ENCODE measurements around the gene RFT1. TPM values are rescaled to one million over a fixed set of nuclear protein-coding genes. Genes with fewer than 3 reads are reported as not detected.
A peak's percentile ranks its signal among the peaks of the same experiment; 100 is the strongest.

Gene RFT1
- total and polyA plus RNA-seq, 4 donors = 10.8 to 23.1 (median 21.6) TPM

- Histone ChIP-seq H3K9me3 (ENCODE audit: control insufficient read depth in 4 of 4, insufficient read depth in 3 of 4, low read length in 3 of 4) (no peaks in the 10 kb centered on the region), H3K27me3 (ENCODE audit: control insufficient read depth in 3 of 3, insufficient read depth in 3 of 3, low read length in 2 of 3) (no peaks in the 10 kb centered on the region), H3K4me3 (no peak overlapping the region), H3K27ac (ENCODE audit: low read depth in 1 of 2, low read length in 1 of 2) (peak overlapping the region in 1 of 2 donors; percentile 29), H3K4me1 (ENCODE audit: control insufficient read depth in 5 of 5, insufficient read depth in 5 of 5, low read length in 5 of 5) (peaks cover 0 to 8% (median 0%) of the 10 kb centered on the region in 5 donors), H3K9ac (ENCODE audit: insufficient read depth in 1 of 2, low read length in 2 of 2) (no peak overlapping the region), H3K36me3 (ENCODE audit: control insufficient read depth in 4 of 4, insufficient read depth in 4 of 4, low read length in 4 of 4) (no peaks in the 10 kb centered on the region)
- WGBS, 2 donors = 73% methylated on average over 11 of the region's 11 CpGs
- DNase-seq (no peak), ATAC-seq (ENCODE audit: insufficient read depth, low FRiP score) (no peak)
- no peak for TF ChIP-seq CTCF (IDR thresholded peaks at IDR 0.05; ENCODE audit: control extremely low read depth, extremely low read depth)
Measured at GRCh38 chr3:53144862-53145712, 14.9 kb upstream of the RFT1 start.

GRCh38 chr3:53144446-53144845 lies 14.2 kb upstream of the RFT1 start:
- TF ChIP-seq CTCF (IDR thresholded peaks at IDR 0.05; ENCODE audit: control extremely low read depth, extremely low read depth) = no peak
- ATAC-seq (ENCODE audit: insufficient read depth, low FRiP score) = no peak
- WGBS, 2 donors = 88 to 95% methylated on average over 4 of the region's 4 CpGs

GRCh38 chr3:53142986-53143385 lies 12.8 kb upstream of the RFT1 start:
- peak overlapping the region in 1 of 2 donors; percentile 26 for H3K27ac ChIP-seq (ENCODE audit: low read depth in 1 of 2, low read length in 1 of 2)
- H3K36me3 ChIP-seq (ENCODE audit: control insufficient read depth in 4 of 4, insufficient read depth in 4 of 4, low read length in 4 of 4) = no peaks in the 10 kb centered on the region
- no peak overlapping the region for H3K9ac ChIP-seq (ENCODE audit: insufficient read depth in 1 of 2, low read length in 2 of 2)
- no peaks in the 10 kb centered on the region for H3K9me3 ChIP-seq (ENCODE audit: control insufficient read depth in 4 of 4, insufficient read depth in 3 of 4, low read length in 3 of 4)
- no peak for TF ChIP-seq CTCF (IDR thresholded peaks at IDR 0.05; ENCODE audit: control extremely low read depth, extremely low read depth)
- no peaks in the 10 kb centered on the region for H3K27me3 ChIP-seq (ENCODE audit: control insufficient read depth in 3 of 3, insufficient read depth in 3 of 3, low read length in 2 of 3)
- no peak overlapping the region for H3K4me3 ChIP-seq
- peaks cover 0 to 6% (median 0%) of the 10 kb centered on the region in 5 donors for H3K4me1 ChIP-seq (ENCODE audit: control insufficient read depth in 5 of 5, insufficient read depth in 5 of 5, low read length in 5 of 5)
- 21 to 51% methylated on average over 3 of the region's 3 CpGs for WGBS, 2 donors
- DNase-seq (no peak), ATAC-seq (ENCODE audit: insufficient read depth, low FRiP score) (no peak)

More at GRCh38 chr3:53144446-53144845, 14.2 kb upstream of the RFT1 start:
- no peak overlapping the region for H3K4me3 ChIP-seq
- no peaks in the 10 kb centered on the region for H3K9me3 ChIP-seq (ENCODE audit: control insufficient read depth in 4 of 4, insufficient read depth in 3 of 4, low read length in 3 of 4)
- no peak overlapping the region for H3K9ac ChIP-seq (ENCODE audit: insufficient read depth in 1 of 2, low read length in 2 of 2)
- H3K4me1 ChIP-seq (ENCODE audit: control insufficient read depth in 5 of 5, insufficient read depth in 5 of 5, low read length in 5 of 5) = peaks cover 0 to 6% (median 0%) of the 10 kb centered on the region in 5 donors
- no peaks in the 10 kb centered on the region for H3K36me3 ChIP-seq (ENCODE audit: control insufficient read depth in 4 of 4, insufficient read depth in 4 of 4, low read length in 4 of 4)
- H3K27ac ChIP-seq (ENCODE audit: low read depth in 1 of 2, low read length in 1 of 2) = no peak overlapping the region
- DNase-seq = no peak
- no peaks in the 10 kb centered on the region for H3K27me3 ChIP-seq (ENCODE audit: control insufficient read depth in 3 of 3, insufficient read depth in 3 of 3, low read length in 2 of 3)

Data from lung (tissue), 12 donors.